ENCODE measurements around the gene HIP1. TPM values are rescaled to one million over a fixed set of nuclear protein-coding genes. Genes with fewer than 3 reads are reported as not detected.

The HIP1 gene
- total and polyA plus RNA-seq, 2 of the 13 experiments (the other 11 are each of a cell fraction or from before 2014, with no cell fraction given), result 4.5 to 6.2 TPM

DNA sequence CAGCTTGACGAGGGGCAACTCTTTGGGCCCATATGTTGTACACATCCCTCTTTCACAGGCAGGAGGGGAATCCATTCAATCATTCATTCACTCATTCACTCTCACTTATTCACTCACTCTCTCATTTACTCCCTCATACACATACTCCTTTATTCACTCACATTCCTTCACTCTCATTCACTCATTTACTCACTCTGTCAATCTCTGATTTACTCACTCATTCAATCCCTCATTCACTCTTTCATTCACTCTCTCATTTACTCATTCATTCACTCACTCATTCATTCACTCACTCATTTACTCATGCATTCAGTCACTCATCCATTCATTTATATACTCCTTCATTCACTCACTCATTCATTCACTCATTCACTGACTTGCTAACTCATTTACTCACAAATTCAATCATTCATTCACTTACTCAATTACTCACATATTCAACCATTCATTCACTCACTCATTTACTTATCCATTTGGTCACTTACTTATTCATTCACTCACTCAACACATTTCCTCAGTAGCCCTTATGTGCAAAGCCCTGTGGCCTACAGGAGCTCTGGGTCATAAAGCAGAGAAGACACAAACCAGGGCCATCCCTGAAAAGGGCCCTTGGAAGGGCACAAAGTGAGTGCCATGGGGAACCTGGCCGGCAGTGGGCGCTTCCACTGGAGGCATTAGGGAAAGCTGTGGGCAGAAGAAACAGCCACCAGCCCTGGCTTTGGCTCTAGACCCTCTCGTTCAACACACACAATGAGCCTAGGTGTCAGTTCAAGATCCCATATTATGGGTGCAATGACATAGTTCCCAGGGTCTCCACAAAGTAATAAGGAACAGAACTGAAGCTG lies 26.0 kb downstream of the HIP1 start (continued):
- TF ChIP-seq, protein P1, sequence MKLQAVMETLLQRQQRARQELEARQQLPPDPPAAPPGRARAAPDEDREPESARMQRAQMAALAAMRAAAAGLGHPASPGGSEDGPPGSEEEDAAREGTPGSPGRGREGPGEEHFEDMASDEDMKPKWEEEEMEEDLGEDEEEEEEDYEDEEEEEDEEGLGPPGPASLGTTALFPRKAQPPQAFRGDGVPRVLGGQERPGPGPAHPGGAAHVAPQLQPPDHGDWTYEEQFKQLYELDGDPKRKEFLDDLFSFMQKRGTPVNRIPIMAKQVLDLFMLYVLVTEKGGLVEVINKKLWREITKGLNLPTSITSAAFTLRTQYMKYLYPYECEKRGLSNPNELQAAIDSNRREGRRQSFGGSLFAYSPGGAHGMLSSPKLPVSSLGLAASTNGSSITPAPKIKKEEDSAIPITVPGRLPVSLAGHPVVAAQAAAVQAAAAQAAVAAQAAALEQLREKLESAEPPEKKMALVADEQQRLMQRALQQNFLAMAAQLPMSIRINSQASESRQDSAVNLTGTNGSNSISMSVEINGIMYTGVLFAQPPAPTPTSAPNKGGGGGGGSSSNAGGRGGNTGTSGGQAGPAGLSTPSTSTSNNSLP (IDR thresholded peaks at IDR 0.05; ENCODE audit: low read depth, low read length), result no peak

DNA sequence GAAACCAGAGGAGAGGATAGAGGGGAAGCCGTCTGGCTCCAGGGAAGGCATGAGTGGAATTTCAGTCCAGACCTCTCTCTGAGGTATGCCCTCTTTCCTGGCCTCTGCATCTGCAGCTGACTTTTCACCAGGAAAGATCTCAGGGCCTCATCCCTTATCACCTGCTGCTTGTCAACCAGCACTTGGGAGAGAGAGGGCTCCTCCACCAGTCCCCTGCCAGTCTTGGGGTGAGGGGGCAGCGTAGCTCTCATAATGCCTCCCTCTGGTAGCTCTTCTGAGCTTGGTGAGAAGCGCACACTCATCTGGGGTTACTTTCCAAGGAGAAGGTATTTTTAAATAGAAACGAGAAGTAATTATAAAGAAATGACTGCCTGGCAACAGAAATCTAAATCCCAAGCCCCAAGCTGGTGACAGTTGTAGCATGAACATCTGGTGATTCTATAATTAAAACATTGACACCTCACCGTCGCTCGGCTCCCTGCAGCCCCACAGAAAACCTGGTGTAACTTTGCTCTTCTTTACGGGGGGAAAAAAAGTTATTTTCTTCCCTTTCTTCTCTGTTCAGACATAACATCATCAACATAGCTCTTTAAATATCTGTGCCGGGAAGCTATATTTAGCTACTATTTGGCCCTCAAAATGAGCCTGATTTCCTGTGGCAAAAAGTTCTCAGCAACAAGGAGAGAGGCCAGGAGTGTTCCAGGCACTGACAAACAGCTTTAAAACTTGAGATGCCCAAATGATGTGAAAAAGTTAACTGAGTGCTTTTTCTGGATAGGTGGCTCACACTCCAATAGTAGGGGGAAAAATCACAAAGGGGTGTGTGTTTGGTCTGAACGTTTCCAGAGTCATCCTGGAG lies 26.9 kb downstream of the HIP1 start:
- no peaks in the 10 kb centered on the region for H4K20me1 ChIP-seq (ENCODE audit: insufficient read depth, low read length)
- no peak overlapping the region for H3K9ac ChIP-seq (ENCODE audit: insufficient read depth, low read depth, low read length)
- POLR2A ChIA-PET, result no interaction called here
- intact Hi-C loops (cut with micrococcal nuclease; ENCODE audit: unreplicated experiment), result no loop called here
- H3K79me2 ChIP-seq (ENCODE audit: insufficient read depth, low read length), result no peaks in the 10 kb centered on the region
- peaks cover 2% of the 10 kb centered on the region; the same call in 1 of the 2 replicates for H3K4me1 ChIP-seq (ENCODE audit: insufficient read depth, low read length)
- ATAC-seq, result no peak; the same call in 2 of the 3 replicates
- TF ChIP-seq, protein P2, sequence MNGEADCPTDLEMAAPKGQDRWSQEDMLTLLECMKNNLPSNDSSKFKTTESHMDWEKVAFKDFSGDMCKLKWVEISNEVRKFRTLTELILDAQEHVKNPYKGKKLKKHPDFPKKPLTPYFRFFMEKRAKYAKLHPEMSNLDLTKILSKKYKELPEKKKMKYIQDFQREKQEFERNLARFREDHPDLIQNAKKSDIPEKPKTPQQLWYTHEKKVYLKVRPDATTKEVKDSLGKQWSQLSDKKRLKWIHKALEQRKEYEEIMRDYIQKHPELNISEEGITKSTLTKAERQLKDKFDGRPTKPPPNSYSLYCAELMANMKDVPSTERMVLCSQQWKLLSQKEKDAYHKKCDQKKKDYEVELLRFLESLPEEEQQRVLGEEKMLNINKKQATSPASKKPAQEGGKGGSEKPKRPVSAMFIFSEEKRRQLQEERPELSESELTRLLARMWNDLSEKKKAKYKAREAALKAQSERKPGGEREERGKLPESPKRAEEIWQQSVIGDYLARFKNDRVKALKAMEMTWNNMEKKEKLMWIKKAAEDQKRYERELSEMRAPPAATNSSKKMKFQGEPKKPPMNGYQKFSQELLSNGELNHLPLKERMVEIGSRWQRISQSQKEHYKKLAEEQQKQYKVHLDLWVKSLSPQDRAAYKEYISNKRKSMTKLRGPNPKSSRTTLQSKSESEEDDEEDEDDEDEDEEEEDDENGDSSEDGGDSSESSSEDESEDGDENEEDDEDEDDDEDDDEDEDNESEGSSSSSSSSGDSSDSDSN (CRISPR knock-in tag; IDR thresholded peaks at IDR 0.05), result no peak
- TF ChIP-seq, protein P3, sequence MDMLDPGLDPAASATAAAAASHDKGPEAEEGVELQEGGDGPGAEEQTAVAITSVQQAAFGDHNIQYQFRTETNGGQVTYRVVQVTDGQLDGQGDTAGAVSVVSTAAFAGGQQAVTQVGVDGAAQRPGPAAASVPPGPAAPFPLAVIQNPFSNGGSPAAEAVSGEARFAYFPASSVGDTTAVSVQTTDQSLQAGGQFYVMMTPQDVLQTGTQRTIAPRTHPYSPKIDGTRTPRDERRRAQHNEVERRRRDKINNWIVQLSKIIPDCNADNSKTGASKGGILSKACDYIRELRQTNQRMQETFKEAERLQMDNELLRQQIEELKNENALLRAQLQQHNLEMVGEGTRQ (IDR thresholded peaks at IDR 0.05; ENCODE audit: low read depth, low read length), result no peak
- TF ChIP-seq, protein P3 (CRISPR knock-in tag; IDR thresholded peaks at IDR 0.05; ENCODE audit: borderline replicate concordance), result no peak
- TF ChIP-seq, protein P4, sequence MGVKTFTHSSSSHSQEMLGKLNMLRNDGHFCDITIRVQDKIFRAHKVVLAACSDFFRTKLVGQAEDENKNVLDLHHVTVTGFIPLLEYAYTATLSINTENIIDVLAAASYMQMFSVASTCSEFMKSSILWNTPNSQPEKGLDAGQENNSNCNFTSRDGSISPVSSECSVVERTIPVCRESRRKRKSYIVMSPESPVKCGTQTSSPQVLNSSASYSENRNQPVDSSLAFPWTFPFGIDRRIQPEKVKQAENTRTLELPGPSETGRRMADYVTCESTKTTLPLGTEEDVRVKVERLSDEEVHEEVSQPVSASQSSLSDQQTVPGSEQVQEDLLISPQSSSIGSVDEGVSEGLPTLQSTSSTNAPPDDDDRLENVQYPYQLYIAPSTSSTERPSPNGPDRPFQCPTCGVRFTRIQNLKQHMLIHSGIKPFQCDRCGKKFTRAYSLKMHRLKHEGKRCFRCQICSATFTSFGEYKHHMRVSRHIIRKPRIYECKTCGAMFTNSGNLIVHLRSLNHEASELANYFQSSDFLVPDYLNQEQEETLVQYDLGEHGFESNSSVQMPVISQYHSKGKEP (CRISPR knock-in tag; IDR thresholded peaks at IDR 0.05), result no peak
- TF ChIP-seq, protein P5, sequence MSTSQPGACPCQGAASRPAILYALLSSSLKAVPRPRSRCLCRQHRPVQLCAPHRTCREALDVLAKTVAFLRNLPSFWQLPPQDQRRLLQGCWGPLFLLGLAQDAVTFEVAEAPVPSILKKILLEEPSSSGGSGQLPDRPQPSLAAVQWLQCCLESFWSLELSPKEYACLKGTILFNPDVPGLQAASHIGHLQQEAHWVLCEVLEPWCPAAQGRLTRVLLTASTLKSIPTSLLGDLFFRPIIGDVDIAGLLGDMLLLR (CRISPR knock-in tag; IDR thresholded peaks at IDR 0.05), result no peak
- no peak overlapping the region for H3K4me3 ChIP-seq (replicated peaks in 1 of 3; ENCODE audit: insufficient read depth in 1 of 3, low read depth in 2 of 3, low read length in 3 of 3)
- in situ Hi-C loops (cut with HindIII; ENCODE audit: extremely low pct_ligation_motif_present, low pct_unique_long_range_greater_than_20kb), result no loop called here
- no peaks in the 10 kb centered on the region for H3K27me3 ChIP-seq (ENCODE audit: control insufficient read depth in 1 of 2, insufficient read depth in 2 of 2, low read length in 2 of 2)
- peaks cover 4% of the 10 kb centered on the region; the same call in 1 of the 2 replicates for H3K9me3 ChIP-seq (ENCODE audit: low read length)
- BruUV-seq (replicated peaks), result no TSS peak
- 58% methylated on average over 10 of the region's 10 CpGs for WGBS (ENCODE audit: low lambda C conversion rate)
- no peak overlapping the region for H3K27ac ChIP-seq (ENCODE audit: extremely low read length, insufficient read depth, low read length)
- no peak for DNase-seq (ENCODE audit: low spot score)
- no peak overlapping the region for H2AFZ ChIP-seq (ENCODE audit: low read length)
- H3K36me3 ChIP-seq (replicated peaks in 1 of 2; ENCODE audit: control insufficient read depth in 1 of 2, insufficient read depth in 2 of 2, low read length in 2 of 2), result no peaks in the 10 kb centered on the region
- CTCF ChIA-PET (ENCODE audit: low intra/inter-chr PET ratio, low total read pairs), result no interaction called here
- H3K4me2 ChIP-seq (ENCODE audit: low read depth, low read length), result no peak overlapping the region
- no peak for FAIRE-seq

Data from HepG2 (cell line).